ENCODE data around the gene UNC13B.

UNC13B gene

GRCh38 chr9:35277171-35277520, 115.3 kb downstream of the UNC13B start:
- peak; percentile 34 for DNase-seq (ENCODE audit: low read depth)

GRCh38 chr9:35277628-35278359, 116.0 kb downstream of the UNC13B start:
- peak; percentile 90 for DNase-seq (ENCODE audit: low read depth)

DNA sequence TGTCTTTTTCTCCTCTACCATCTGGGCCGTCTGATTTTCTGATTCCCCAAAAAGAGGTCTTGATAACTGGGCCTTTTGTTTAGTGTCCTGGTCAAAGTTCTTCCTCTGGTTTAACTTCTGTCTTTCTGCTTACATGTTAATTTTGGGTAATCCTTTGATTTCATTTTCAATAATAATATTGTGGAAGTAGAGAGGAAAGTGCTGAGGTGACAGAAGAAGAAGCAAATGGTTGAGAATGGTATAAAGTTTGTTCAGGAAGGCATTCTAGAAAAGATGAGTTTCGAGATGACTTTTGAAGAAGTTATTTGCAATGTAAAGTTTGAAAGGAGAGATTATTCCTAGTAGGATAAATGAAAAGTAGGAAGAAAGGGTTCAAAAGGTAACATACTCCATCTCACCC, 118.1 kb downstream of the UNC13B start:
- DNase-seq (ENCODE audit: low read depth) = no peak

DNA sequence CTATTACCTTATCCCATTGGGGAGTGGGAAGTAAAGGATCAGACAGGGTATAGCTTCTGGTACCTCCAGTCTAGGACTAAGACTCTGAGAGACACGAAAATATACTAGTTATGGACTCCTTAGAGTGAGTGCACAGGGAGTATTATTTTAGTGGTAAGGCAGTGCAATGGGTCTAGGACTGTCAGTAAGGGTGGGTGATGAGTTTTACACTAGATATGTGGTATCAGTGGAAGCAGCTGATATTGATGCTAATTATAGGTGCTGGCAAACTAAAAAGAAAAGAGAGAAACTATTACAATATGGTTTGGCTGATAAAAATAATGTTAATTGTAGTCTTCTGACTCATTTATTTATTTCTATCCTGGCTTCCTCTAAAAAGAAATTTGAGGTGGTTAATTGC, 118.6 kb downstream of the UNC13B start:
- DNase-seq (ENCODE audit: low read depth) = no peak

DNA sequence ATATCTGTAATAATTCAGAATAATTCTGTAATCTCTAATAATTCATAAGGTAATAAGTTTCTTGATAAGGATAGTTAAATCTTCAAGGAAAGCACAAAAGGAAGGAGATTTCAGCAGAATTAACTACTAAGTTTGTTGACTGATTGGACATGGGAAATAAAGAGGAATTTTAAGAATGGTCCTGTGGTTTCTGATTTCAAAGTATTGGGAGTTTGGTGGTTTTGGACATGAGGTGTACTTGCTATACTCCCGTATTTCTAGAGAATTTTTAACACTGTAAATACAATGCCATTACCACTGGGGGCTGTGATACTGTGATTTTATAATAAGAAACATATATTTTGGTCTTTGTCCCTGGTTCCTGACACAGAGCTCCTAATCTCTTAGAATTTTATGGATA, 123.9 kb downstream of the UNC13B start:
- DNase-seq (ENCODE audit: low read depth) = peak; percentile 43

- DNase-seq (ENCODE audit: low read depth) = no peak
Observed at GRCh38 chr9:35286381-35286780, 124.6 kb downstream of the UNC13B start.

GRCh38 chr9:35287987-35288632, 126.3 kb downstream of the UNC13B start:
- DNase-seq (ENCODE audit: low read depth) = no peak

GRCh38 chr9:35288778-35289177, 127.0 kb downstream of the UNC13B start:
- DNase-seq (ENCODE audit: low read depth) = no peak

- DNase-seq (ENCODE audit: low read depth) = no peak
Observed at GRCh38 chr9:35293376-35293964, 131.7 kb downstream of the UNC13B start.

- DNase-seq (ENCODE audit: low read depth) = no peak
Observed at GRCh38 chr9:35294066-35294465, 132.3 kb downstream of the UNC13B start.

- DNase-seq (ENCODE audit: low read depth) = no peak
Observed at GRCh38 chr9:35294556-35294955, 132.7 kb downstream of the UNC13B start.

- no peak for DNase-seq (ENCODE audit: low read depth)
Observed at GRCh38 chr9:35295369-35296036, 133.7 kb downstream of the UNC13B start.

DNA sequence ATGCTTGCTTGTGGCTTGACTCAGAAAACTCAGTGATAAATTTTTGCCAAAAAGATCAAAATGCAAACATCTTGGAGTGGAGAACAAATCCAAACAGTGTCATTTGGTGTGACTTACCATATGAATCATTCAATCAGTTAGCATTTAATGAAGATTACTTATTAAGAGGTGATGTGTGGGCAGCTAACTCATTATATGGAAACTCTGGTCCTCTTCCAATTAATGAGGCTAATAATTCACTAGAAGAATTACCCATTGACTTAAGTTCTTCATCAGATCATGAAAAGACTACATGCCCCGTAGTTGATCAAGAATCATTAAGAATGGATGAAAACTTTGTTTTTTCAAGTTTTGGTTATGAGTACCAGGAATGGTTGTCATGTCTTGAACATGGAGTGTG, 141.8 kb downstream of the UNC13B start:
- DNase-seq (ENCODE audit: low read depth) = no peak

GRCh38 chr9:35306283-35306682, 144.5 kb downstream of the UNC13B start:
- DNase-seq (ENCODE audit: low read depth) = peak; percentile 52

- DNase-seq (ENCODE audit: low read depth) = no peak
Observed at GRCh38 chr9:35308316-35308715, 146.5 kb downstream of the UNC13B start.

GRCh38 chr9:35311891-35312639, 150.3 kb downstream of the UNC13B start:
- DNase-seq (ENCODE audit: low read depth) = peak; percentile 9

DNA sequence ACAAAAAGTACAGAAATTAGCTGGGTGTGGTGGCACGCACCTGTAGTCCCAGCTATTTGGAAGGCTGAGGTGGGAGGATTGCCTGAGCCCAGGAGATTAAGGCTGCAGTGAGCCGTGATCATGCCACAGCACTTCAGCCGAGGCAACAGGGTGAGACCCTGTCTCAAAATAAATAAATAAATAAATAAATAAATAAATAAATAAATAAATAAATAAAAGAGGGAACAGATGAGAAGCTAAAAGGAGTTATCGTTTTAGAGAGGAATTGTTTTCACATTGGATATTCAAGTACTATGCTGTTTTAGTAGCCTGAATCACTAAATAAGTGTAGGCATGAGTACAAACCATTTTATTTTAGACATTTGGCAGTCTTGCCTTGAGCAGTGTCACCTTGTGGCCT, 151.7 kb downstream of the UNC13B start:
- no peak for DNase-seq (ENCODE audit: low read depth)

DNA sequence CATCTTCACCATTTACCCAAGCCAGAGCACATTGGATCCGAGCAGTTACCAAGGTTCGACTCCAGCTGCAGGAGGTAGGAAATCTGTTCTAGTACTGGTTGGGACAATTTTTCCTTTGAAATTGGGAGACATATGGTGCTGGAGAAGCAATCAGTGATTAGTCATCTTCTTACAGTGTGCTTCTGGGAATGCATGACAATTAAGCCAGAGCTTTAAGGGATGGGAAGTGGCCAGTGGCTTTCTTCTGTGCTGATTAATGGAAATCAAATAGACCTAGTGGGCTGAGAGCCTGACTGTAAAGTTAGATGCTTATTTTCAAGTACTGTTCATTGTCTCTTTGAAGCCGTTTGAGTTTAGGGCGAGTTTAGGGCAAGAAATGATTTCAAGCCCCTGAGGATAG, 152.1 kb downstream of the UNC13B start:
- peak; percentile 44 for DNase-seq (ENCODE audit: low read depth)

DNA sequence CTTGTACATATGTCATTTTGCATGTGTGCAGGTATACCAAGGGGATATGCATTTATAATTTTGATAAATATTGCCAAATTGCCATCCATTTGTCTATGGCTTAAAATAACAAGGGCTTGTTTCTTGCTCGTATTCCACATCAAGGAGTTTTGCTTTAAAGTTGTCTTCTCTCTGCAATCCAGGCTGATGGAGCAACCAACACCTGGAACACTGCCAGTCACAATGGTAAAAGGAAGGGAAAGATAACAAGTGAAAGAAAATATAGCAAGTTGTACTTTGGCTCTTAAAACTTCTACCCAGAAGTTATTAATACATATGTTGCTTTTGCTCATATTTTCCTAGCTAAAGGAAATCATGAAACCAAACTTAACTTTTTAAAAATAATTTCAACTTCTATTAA, 156.9 kb downstream of the UNC13B start:
- peak; percentile 58 for DNase-seq (ENCODE audit: low read depth)

GRCh38 chr9:35322075-35322885, 160.5 kb downstream of the UNC13B start:
- DNase-seq (ENCODE audit: low read depth) = no peak

DNA sequence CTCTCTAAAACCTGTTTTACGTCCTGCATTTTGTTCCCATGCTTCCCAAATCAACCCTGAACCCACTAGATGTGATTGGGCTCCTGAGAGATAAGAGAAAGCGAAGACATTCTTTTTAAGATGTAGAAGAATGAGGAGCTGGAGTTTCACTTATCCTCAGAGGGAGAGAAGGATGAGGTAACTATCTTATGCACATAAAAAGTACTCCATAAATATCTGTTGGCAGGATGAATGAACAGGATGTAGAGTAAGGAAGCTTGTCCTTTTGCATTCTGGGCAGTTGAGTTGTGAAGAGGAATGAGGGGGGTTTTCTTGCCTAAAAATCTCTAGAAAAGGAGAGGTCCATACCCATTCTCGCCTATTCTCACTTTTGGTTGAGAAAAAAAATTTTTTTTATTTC, 163.2 kb downstream of the UNC13B start:
- DNase-seq (ENCODE audit: low read depth) = no peak

Measured in iris pigment epithelial cell (primary cell).